HL-60 (cell line): ENCODE data around the gene TMEM145.

ENCODE experiments used
- GABPA ChIP-seq: IDR thresholded peaks from 2 replicates; pipeline ENCODE4 v1.6.1; 2012; ENCODE audit warnings: low read depth
- POLR2AphosphoS5 ChIP-seq: IDR thresholded peaks from 2 replicates; pipeline ENCODE4 v1.6.1; 2012; ENCODE audit warnings: low read depth
- REST ChIP-seq: IDR thresholded peaks from 2 replicates; pipeline ENCODE4 v1.6.1; 2012; ENCODE audit warnings: low read depth; ENCODE audit not compliant: insufficient replicate concordance
- SPI1 ChIP-seq: IDR thresholded peaks from 2 replicates; pipeline ENCODE4 v1.6.1; 2012; ENCODE audit warnings: low read depth, mild to moderate bottlenecking, borderline replicate concordance
- TF ChIP-seq, protein P1 (sequence below): IDR thresholded peaks from one replicate; pipeline ENCODE4 v1.5.1; 2011; ENCODE audit warnings: low read length, control low read depth, inconsistent platforms; ENCODE audit not compliant: insufficient read depth

DNA sequence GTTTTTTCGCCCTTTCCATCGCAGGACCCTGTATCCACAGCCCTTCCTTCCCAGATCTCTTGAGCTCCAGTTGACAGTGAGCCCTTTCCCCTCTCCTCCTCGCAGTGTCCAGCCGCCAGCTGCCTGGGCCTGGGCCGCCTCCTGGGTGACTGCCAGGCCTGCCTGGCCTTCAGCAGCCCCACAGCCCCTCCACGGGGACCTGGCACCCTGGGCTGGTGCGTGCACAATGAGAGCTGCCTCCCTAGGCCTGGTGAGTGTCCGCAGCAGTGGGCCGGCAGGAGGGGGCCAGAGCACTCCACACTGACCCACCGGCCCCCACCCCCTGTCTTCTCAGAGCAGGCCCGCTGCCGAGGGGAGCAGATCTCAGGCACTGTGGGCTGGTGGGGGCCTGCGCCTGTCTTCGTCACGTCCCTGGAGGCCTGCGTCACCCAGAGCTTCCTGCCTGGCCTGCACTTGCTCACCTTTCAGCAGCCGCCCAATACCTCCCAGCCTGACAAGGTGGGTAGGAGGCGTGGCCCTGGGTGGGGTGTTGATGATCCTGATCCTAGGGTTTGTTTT lies 31.3 kb downstream of the TMEM145 start:
- TF ChIP-seq REST (no peak), POLR2AphosphoS5 (no peak), GABPA (no peak), SPI1 (no peak)
- TF ChIP-seq, protein P1, sequence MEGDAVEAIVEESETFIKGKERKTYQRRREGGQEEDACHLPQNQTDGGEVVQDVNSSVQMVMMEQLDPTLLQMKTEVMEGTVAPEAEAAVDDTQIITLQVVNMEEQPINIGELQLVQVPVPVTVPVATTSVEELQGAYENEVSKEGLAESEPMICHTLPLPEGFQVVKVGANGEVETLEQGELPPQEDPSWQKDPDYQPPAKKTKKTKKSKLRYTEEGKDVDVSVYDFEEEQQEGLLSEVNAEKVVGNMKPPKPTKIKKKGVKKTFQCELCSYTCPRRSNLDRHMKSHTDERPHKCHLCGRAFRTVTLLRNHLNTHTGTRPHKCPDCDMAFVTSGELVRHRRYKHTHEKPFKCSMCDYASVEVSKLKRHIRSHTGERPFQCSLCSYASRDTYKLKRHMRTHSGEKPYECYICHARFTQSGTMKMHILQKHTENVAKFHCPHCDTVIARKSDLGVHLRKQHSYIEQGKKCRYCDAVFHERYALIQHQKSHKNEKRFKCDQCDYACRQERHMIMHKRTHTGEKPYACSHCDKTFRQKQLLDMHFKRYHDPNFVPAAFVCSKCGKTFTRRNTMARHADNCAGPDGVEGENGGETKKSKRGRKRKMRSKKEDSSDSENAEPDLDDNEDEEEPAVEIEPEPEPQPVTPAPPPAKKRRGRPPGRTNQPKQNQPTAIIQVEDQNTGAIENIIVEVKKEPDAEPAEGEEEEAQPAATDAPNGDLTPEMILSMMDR, result no peak
